ENCODE measurements around the gene SYNPR.

SYNPR gene

GRCh38 chr3:63532521-63532920 lies 254.4 kb downstream of the SYNPR start:
- no peak for DNase-seq (ENCODE audit: low read depth in 1 of 2, low spot score in 1 of 2)
- Histone ChIP-seq H3K27me3 (ENCODE audit: insufficient read depth, poor library complexity, severe bottlenecking) (no peaks in the 10 kb centered on the region), H3K27ac (replicated peaks) (no peak overlapping the region), H3K4me3 (replicated peaks; ENCODE audit: insufficient read depth, low read length) (no peak overlapping the region)
- TF ChIP-seq REST (IDR thresholded peaks at IDR 0.05; ENCODE audit: insufficient replicate concordance, low read depth) (no peak), POLR2AphosphoS5 (IDR thresholded peaks at IDR 0.05; ENCODE audit: low read depth) (no peak), SPI1 (IDR thresholded peaks at IDR 0.05; ENCODE audit: borderline replicate concordance, low read depth) (no peak), CTCF (IDR thresholded peaks at IDR 0.05; ENCODE audit: insufficient read depth, low read length) (no peak), GABPA (IDR thresholded peaks at IDR 0.05; ENCODE audit: low read depth) (no peak)

- DNase-seq (ENCODE audit: low read depth in 1 of 2, low spot score in 1 of 2) = no peak
- no peak for TF ChIP-seq GABPA (IDR thresholded peaks at IDR 0.05; ENCODE audit: low read depth)
- H3K27me3 ChIP-seq (ENCODE audit: insufficient read depth, poor library complexity, severe bottlenecking) = no peaks in the 10 kb centered on the region
- H3K27ac ChIP-seq (replicated peaks) = no peak overlapping the region
- no peak overlapping the region for H3K4me3 ChIP-seq (replicated peaks; ENCODE audit: insufficient read depth, low read length)
These were observed 260.8 kb downstream of the SYNPR start for GRCh38 chr3:63538919-63539318.

- H3K27ac ChIP-seq (replicated peaks) = no peak overlapping the region
- TF ChIP-seq CTCF (IDR thresholded peaks at IDR 0.05; ENCODE audit: insufficient read depth, low read length) = no peak
- TF ChIP-seq SPI1 (IDR thresholded peaks at IDR 0.05; ENCODE audit: borderline replicate concordance, low read depth) = no peak
- no peak for TF ChIP-seq GABPA (IDR thresholded peaks at IDR 0.05; ENCODE audit: low read depth)
- TF ChIP-seq POLR2AphosphoS5 (IDR thresholded peaks at IDR 0.05; ENCODE audit: low read depth) = no peak
- TF ChIP-seq REST (IDR thresholded peaks at IDR 0.05; ENCODE audit: insufficient replicate concordance, low read depth) = no peak
- no peak overlapping the region for H3K4me3 ChIP-seq (replicated peaks; ENCODE audit: insufficient read depth, low read length)
- DNase-seq (ENCODE audit: low read depth in 1 of 2, low spot score in 1 of 2) = no peak
- H3K27me3 ChIP-seq (ENCODE audit: insufficient read depth, poor library complexity, severe bottlenecking) = no peaks in the 10 kb centered on the region
These were observed 277.7 kb downstream of the SYNPR start for GRCh38 chr3:63555767-63556166.

- TF ChIP-seq GABPA (IDR thresholded peaks at IDR 0.05; ENCODE audit: low read depth) = no peak
- TF ChIP-seq POLR2AphosphoS5 (IDR thresholded peaks at IDR 0.05; ENCODE audit: low read depth) = no peak
- TF ChIP-seq REST (IDR thresholded peaks at IDR 0.05; ENCODE audit: insufficient replicate concordance, low read depth) = no peak
- TF ChIP-seq SPI1 (IDR thresholded peaks at IDR 0.05; ENCODE audit: borderline replicate concordance, low read depth) = no peak
- no peak for TF ChIP-seq CTCF (IDR thresholded peaks at IDR 0.05; ENCODE audit: insufficient read depth, low read length)
- no peak overlapping the region for H3K27ac ChIP-seq (replicated peaks)
- no peak for DNase-seq (ENCODE audit: low read depth in 1 of 2, low spot score in 1 of 2)
- H3K4me3 ChIP-seq (replicated peaks; ENCODE audit: insufficient read depth, low read length) = no peak overlapping the region
- H3K27me3 ChIP-seq (ENCODE audit: insufficient read depth, poor library complexity, severe bottlenecking) = no peaks in the 10 kb centered on the region
These were observed 278.3 kb downstream of the SYNPR start for GRCh38 chr3:63556401-63556800.

Data from HL-60 (cell line).